Breast epithelium (tissue), 3 donors: Measurements from ENCODE around the gene UBAP1.

Source experiments
- CTCF ChIP-seq, 3 donors: fragments of 450-650 bp; IDR thresholded peaks; one replicate each; pipeline ENCODE4 v1.5.1; 2016 to 2017; ENCODE audit warnings: antibody characterized with exemption in 3 of 3, mild to moderate bottlenecking in 3 of 3, moderate library complexity in 3 of 3
- POLR2A ChIP-seq: fragments of 450-650 bp; IDR thresholded peaks from one replicate; pipeline ENCODE4 v1.6.1; 2016; ENCODE audit warnings: antibody characterized with exemption, mild to moderate bottlenecking, moderate library complexity
- POLR2AphosphoS5 ChIP-seq, 3 donors: sonication (generic); formaldehyde crosslinking; IDR thresholded peaks; one replicate each; pipeline ENCODE4 v1.6.1; 2017; ENCODE audit warnings: antibody characterized with exemption in 3 of 3

- TF ChIP-seq POLR2A (no peak), CTCF (IDR thresholded peaks at IDR 0.05) (no peak), POLR2AphosphoS5 (IDR thresholded peaks at IDR 0.05) (no peak)
Observed at GRCh38 chr9:34262971-34263370, 84.1 kb downstream of the UBAP1 start.
